ENCODE results near the gene COX10.

Gene COX10

DNA sequence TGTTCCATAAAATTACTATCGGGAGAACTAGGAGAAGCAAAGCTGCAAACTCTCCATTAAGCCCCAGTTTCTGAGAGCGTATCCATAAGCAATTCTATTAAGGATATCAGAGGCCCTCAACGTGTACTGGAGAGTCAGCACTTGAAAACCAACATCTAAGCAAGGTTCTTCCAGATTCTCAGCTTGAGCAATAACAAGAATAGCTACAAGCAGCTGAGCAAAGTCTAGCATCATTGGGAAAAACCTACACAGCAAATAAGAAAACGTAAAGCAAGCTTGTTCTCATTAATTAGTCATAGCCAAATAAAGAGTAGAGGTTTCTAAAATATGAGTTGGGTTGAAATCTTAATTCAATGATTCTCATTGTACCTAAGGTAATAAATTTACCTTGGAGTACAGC lies 26.9 kb upstream of the COX10 start:
- DNase-seq (ENCODE audit: low read depth), result no peak
- H3K4me3 ChIP-seq (ENCODE audit: control insufficient read depth, low read depth, low read length), result no peak overlapping the region
- TF ChIP-seq, protein P1, sequence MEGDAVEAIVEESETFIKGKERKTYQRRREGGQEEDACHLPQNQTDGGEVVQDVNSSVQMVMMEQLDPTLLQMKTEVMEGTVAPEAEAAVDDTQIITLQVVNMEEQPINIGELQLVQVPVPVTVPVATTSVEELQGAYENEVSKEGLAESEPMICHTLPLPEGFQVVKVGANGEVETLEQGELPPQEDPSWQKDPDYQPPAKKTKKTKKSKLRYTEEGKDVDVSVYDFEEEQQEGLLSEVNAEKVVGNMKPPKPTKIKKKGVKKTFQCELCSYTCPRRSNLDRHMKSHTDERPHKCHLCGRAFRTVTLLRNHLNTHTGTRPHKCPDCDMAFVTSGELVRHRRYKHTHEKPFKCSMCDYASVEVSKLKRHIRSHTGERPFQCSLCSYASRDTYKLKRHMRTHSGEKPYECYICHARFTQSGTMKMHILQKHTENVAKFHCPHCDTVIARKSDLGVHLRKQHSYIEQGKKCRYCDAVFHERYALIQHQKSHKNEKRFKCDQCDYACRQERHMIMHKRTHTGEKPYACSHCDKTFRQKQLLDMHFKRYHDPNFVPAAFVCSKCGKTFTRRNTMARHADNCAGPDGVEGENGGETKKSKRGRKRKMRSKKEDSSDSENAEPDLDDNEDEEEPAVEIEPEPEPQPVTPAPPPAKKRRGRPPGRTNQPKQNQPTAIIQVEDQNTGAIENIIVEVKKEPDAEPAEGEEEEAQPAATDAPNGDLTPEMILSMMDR (IDR thresholded peaks at IDR 0.05; ENCODE audit: control insufficient read depth, insufficient read depth, low read depth, low read length, missing control alignments), result no peak

GRCh38 chr17:14044702-14045101 lies 24.6 kb upstream of the COX10 start:
- DNase-seq (ENCODE audit: low read depth), result no peak
- H3K4me3 ChIP-seq (ENCODE audit: control insufficient read depth, low read depth, low read length), result no peak overlapping the region
- TF ChIP-seq, protein P1 (IDR thresholded peaks at IDR 0.05; ENCODE audit: control insufficient read depth, insufficient read depth, low read depth, low read length, missing control alignments), result no peak

DNA sequence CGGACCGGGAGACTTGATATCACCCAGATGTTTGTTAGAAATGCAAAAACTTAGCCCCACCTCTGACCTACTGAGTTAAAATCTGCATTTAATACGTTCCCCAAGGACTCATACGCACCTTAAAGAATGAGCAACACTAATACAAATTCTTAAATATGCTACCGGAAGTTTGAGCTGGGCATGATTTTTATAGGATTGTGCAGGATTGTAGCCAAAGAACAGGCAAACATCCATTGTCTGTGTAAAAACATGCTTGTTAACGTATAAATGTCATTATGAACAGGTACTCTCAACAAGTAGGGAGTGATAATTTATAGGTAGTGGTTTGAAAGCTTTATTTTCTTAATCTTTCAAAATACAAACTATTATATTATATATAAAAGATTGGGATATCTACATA lies 22.3 kb upstream of the COX10 start:
- no peak overlapping the region for H3K4me3 ChIP-seq (ENCODE audit: control insufficient read depth, low read depth, low read length)
- no peak for DNase-seq (ENCODE audit: low read depth)
- TF ChIP-seq, protein P1 (IDR thresholded peaks at IDR 0.05; ENCODE audit: control insufficient read depth, insufficient read depth, low read depth, low read length, missing control alignments), result no peak

GRCh38 chr17:14047591-14047990 lies 21.7 kb upstream of the COX10 start:
- no peak overlapping the region for H3K4me3 ChIP-seq (ENCODE audit: control insufficient read depth, low read depth, low read length)
- TF ChIP-seq, protein P1 (IDR thresholded peaks at IDR 0.05; ENCODE audit: control insufficient read depth, insufficient read depth, low read depth, low read length, missing control alignments), result no peak
- no peak for DNase-seq (ENCODE audit: low read depth)

DNA sequence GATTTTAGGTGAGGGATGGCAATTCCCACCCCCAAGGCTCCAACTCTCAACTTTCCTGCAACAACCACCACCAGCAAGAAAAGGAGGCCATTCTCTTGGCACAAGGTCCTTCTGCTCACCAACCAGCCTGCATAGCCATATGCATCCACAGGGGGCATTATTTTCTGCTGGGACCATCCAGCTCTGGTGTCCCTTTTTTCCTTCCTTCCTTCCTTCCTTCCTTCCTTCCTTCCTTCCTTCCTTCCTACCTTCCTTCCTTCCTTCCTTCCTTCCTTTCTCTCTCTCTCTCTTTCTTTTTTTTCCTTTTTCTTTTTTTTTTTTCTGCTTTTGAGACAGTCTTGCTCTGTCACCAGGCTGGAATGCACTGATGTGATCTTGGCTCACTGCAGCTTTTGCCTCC lies 21.1 kb upstream of the COX10 start:
- no peak overlapping the region for H3K4me3 ChIP-seq (ENCODE audit: control insufficient read depth, low read depth, low read length)
- TF ChIP-seq, protein P1 (IDR thresholded peaks at IDR 0.05; ENCODE audit: control insufficient read depth, insufficient read depth, low read depth, low read length, missing control alignments), result no peak
- no peak for DNase-seq (ENCODE audit: low read depth)

DNA sequence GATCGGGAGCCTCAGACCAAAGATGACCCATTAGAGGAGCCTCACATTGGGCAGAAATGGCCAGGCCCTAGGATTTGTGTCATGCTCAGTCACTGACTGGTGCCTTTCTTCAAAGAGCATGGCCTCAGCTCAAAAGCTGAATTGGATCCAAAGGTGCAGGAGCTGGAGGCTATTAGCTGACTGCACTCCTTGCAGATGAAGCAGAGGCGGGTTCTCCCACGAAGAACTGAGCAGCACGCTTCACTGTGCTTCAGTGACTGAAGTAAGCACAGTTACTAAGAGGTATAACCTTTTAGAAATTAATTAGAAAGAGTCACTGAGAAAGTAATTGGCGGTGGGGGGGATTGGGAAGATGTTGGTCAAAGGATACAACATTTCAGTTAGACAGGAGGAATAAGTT lies 18.7 kb upstream of the COX10 start:
- TF ChIP-seq, protein P1 (IDR thresholded peaks at IDR 0.05; ENCODE audit: control insufficient read depth, insufficient read depth, low read depth, low read length, missing control alignments), result no peak
- no peak overlapping the region for H3K4me3 ChIP-seq (ENCODE audit: control insufficient read depth, low read depth, low read length)
- DNase-seq (ENCODE audit: low read depth), result no peak

GRCh38 chr17:14051692-14052091 lies 17.6 kb upstream of the COX10 start:
- no peak for DNase-seq (ENCODE audit: low read depth)
- no peak overlapping the region for H3K4me3 ChIP-seq (ENCODE audit: control insufficient read depth, low read depth, low read length)
- TF ChIP-seq, protein P1 (IDR thresholded peaks at IDR 0.05; ENCODE audit: control insufficient read depth, insufficient read depth, low read depth, low read length, missing control alignments), result no peak

Measured in AG09309 (cell line).